GF-D8 (cell line): ENCODE results near the gene CTBP2.
"Not testable (repeated sequence)": the region's sequence is repeated elsewhere in the genome, so short reads cannot be mapped to it uniquely, and the experiment has no call there.

Experiments used
- DNase-seq: peaks from one replicate; lab custom pipeline; 2025; lab: John Stamatoyannopoulos, UW

The CTBP2 gene

GRCh38 chr10:124997771-124998623 lies 162.4 kb downstream of the CTBP2 start:
- DNase-seq, result no peak

- DNase-seq, result no peak
Observed at GRCh38 chr10:124997306-124997705, 163.1 kb downstream of the CTBP2 start.

GRCh38 chr10:124996854-124997215 lies 163.5 kb downstream of the CTBP2 start:
- no peak for DNase-seq

- DNase-seq, result no peak
Observed at GRCh38 chr10:124996127-124996853, 164.1 kb downstream of the CTBP2 start.

GRCh38 chr10:124995605-124996004 lies 164.8 kb downstream of the CTBP2 start:
- DNase-seq, result no peak

GRCh38 chr10:124994573-124995473 lies 165.5 kb downstream of the CTBP2 start:
- no peak for DNase-seq

GRCh38 chr10:124993736-124994451 lies 166.5 kb downstream of the CTBP2 start:
- DNase-seq, result no peak

GRCh38 chr10:124993345-124993708 lies 167.0 kb downstream of the CTBP2 start:
- no peak for DNase-seq

GRCh38 chr10:124992462-124993344 lies 167.7 kb downstream of the CTBP2 start:
- no peak for DNase-seq

- DNase-seq, result no peak
Observed at GRCh38 chr10:124991835-124992234, 168.5 kb downstream of the CTBP2 start.

- DNase-seq, result no peak
Observed at GRCh38 chr10:124990671-124991625, 169.4 kb downstream of the CTBP2 start.

GRCh38 chr10:124989526-124989925 lies 170.8 kb downstream of the CTBP2 start:
- DNase-seq, result no peak

GRCh38 chr10:124988753-124989152 lies 171.6 kb downstream of the CTBP2 start:
- not testable (repeated sequence) for DNase-seq

GRCh38 chr10:124987788-124988187 lies 172.6 kb downstream of the CTBP2 start:
- DNase-seq, result no peak

- no peak for DNase-seq
Observed at GRCh38 chr10:124985162-124985561, 175.2 kb downstream of the CTBP2 start.

GRCh38 chr10:124984376-124984775 lies 176.0 kb downstream of the CTBP2 start:
- no peak for DNase-seq

GRCh38 chr10:124983321-124983720 lies 177.0 kb downstream of the CTBP2 start:
- DNase-seq, result no peak

GRCh38 chr10:124978376-124978725 lies 182.0 kb downstream of the CTBP2 start:
- no peak for DNase-seq

- no peak for DNase-seq
Observed at GRCh38 chr10:124977648-124978375, 182.6 kb downstream of the CTBP2 start.
